ENCODE measurements around the gene PROM2.

The PROM2 gene

GRCh38 chr2:95287336-95287735 lies 13.1 kb downstream of the PROM2 start:
- no peak for DNase-seq

GRCh38 chr2:95287806-95288205 lies 13.6 kb downstream of the PROM2 start:
- no peak for DNase-seq

- DNase-seq, result no peak
These were observed 15.0 kb downstream of the PROM2 start for GRCh38 chr2:95289253-95289652.

GRCh38 chr2:95291222-95291621 lies 17.0 kb downstream of the PROM2 start:
- DNase-seq, result no peak

- no peak for DNase-seq
These were observed 18.5 kb downstream of the PROM2 start for GRCh38 chr2:95292623-95293260.

GRCh38 chr2:95294579-95295250 lies 20.5 kb downstream of the PROM2 start:
- no peak for DNase-seq

- DNase-seq, result no peak
These were observed 21.1 kb downstream of the PROM2 start for GRCh38 chr2:95295376-95295775.

GRCh38 chr2:95296011-95296410 lies 21.8 kb downstream of the PROM2 start:
- no peak for DNase-seq

- no peak for DNase-seq
These were observed 22.7 kb downstream of the PROM2 start, which contains the start of gene KCNIP3 for GRCh38 chr2:95296880-95297487. TSS of gene KCNIP3 (plus strand) at chr2:95297347. CDS start at chr2:95297439, 92 bp downstream.

- no peak for DNase-seq
These were observed 23.6 kb downstream of the PROM2 start for GRCh38 chr2:95297639-95298395.

GRCh38 chr2:95298486-95299111 lies 24.4 kb downstream of the PROM2 start:
- DNase-seq, result no peak

GRCh38 chr2:95299961-95300360 lies 25.7 kb downstream of the PROM2 start:
- DNase-seq, result no peak

GRCh38 chr2:95300450-95300849 lies 26.2 kb downstream of the PROM2 start:
- DNase-seq, result no peak

- DNase-seq, result no peak
These were observed 26.9 kb downstream of the PROM2 start for GRCh38 chr2:95301186-95301585.

GRCh38 chr2:95301876-95302641 lies 27.8 kb downstream of the PROM2 start:
- DNase-seq, result peak; percentile 30

- no peak for DNase-seq
These were observed 29.1 kb downstream of the PROM2 start for GRCh38 chr2:95303191-95303919.

GRCh38 chr2:95305380-95306061 lies 31.3 kb downstream of the PROM2 start:
- DNase-seq, result no peak

GRCh38 chr2:95306336-95306895 lies 32.2 kb downstream of the PROM2 start:
- DNase-seq, result no peak

GRCh38 chr2:95307036-95307435 lies 32.8 kb downstream of the PROM2 start:
- no peak for DNase-seq

GRCh38 chr2:95307878-95308277 lies 33.6 kb downstream of the PROM2 start:
- no peak for DNase-seq
